Keratinocyte (primary cell): Measurements from ENCODE around the gene MREG. TPM values are rescaled to one million over a fixed set of nuclear protein-coding genes. Genes with fewer than 3 reads are reported as not detected.
A peak's percentile ranks its signal among the peaks of the same experiment; 100 is the strongest.

Experiments used
- DNase-seq: peaks from one replicate; pipeline ENCODE4 v3.0.0-alpha.2; 2011; ENCODE audit warnings: low read depth, missing footprints, low spot score
- FAIRE-seq: peaks from 2 replicates; lab custom pipeline; 2011; peaks lifted over from hg19 to GRCh38; lab: Jason Lieb, UNC
- H2AFZ ChIP-seq: 2 replicates; pipeline ENCODE4 v1.6.0; 2012; ENCODE audit warnings: low read length, control low read depth, inconsistent platforms; ENCODE audit not compliant: control insufficient read depth
- H3K27ac ChIP-seq: 2 replicates; pipeline ENCODE4 v1.5.1; 2011; ENCODE audit warnings: low read length; ENCODE audit not compliant: control insufficient read depth, insufficient read depth
- H3K27me3 ChIP-seq: 3 replicates; pipeline ENCODE4 v1.6.0; 2011; ENCODE audit warnings: low read length; ENCODE audit not compliant: control insufficient read depth, insufficient read depth; ENCODE audit errors: extremely low read depth
- H3K36me3 ChIP-seq, 2 experiments: 2 replicates in 1 of 2; 3 replicates in 1 of 2; pipeline ENCODE4 v1.5.1; 2011; ENCODE audit warnings: low read length in 2 of 2, mild to moderate bottlenecking in 1 of 2; ENCODE audit not compliant: control insufficient read depth in 2 of 2, insufficient read depth in 2 of 2; ENCODE audit errors: extremely low read depth in 1 of 2
- H3K4me1 ChIP-seq: 3 replicates; pipeline ENCODE4 v1.5.1; 2011; ENCODE audit warnings: low read length; ENCODE audit not compliant: control insufficient read depth, insufficient read depth; ENCODE audit errors: extremely low read depth
- H3K4me2 ChIP-seq: 3 replicates; pipeline ENCODE4 v1.6.0; 2011; ENCODE audit warnings: low read depth, low read length; ENCODE audit not compliant: control insufficient read depth, insufficient read depth; ENCODE audit errors: extremely low read depth
- H3K4me3 ChIP-seq, 3 experiments: fragments of 200-600 bp in 1 of 3; sonication (generic) in 1 of 3; 2 replicates in 2 of 3; 3 replicates in 1 of 3; pipeline ENCODE4 v1.5.1; 2011 to 2016; ENCODE audit warnings: low read length in 3 of 3, mild to moderate bottlenecking in 3 of 3, control low read depth in 2 of 3, inconsistent platforms in 1 of 3, low read depth in 1 of 3, mixed read lengths in 1 of 3, mixed run types in 1 of 3, moderate library complexity in 1 of 3; ENCODE audit not compliant: control insufficient read depth in 2 of 3, insufficient read depth in 2 of 3; ENCODE audit errors: extremely low read depth in 1 of 3
- H3K79me2 ChIP-seq: 2 replicates; pipeline ENCODE4 v1.6.0; 2012; ENCODE audit warnings: low read length; ENCODE audit not compliant: control insufficient read depth, insufficient read depth
- H3K9ac ChIP-seq: 3 replicates; pipeline ENCODE4 v1.6.0; 2011; ENCODE audit warnings: low read length; ENCODE audit not compliant: control insufficient read depth, insufficient read depth; ENCODE audit errors: extremely low read depth
- H3K9me1 ChIP-seq: 3 replicates; pipeline ENCODE4 v1.6.0; 2011; ENCODE audit warnings: low read length; ENCODE audit not compliant: control insufficient read depth, insufficient read depth; ENCODE audit errors: extremely low read depth
- H3K9me3 ChIP-seq: 2 replicates; pipeline ENCODE4 v1.5.1; 2012; ENCODE audit warnings: low read depth, low read length; ENCODE audit not compliant: control insufficient read depth
- H4K20me1 ChIP-seq: 3 replicates; pipeline ENCODE4 v1.6.0; 2011; ENCODE audit warnings: low read length; ENCODE audit not compliant: control insufficient read depth, insufficient read depth; ENCODE audit errors: extremely low read depth
- CTCF ChIP-seq, 3 experiments: IDR thresholded peaks in 1 of 3; conservative IDR thresholded peaks in 1 of 3; optimal IDR thresholded peaks in 1 of 3; 2 replicates in 2 of 3; 3 replicates in 1 of 3; pipeline versions ENCODE3 to v1.5.1; 2011; ENCODE audit warnings: low read length in 3 of 3, mild to moderate bottlenecking in 3 of 3, moderate library complexity in 2 of 3, control low read depth in 1 of 3, inconsistent platforms in 1 of 3; ENCODE audit not compliant: insufficient read depth in 2 of 3; ENCODE audit errors: extremely low read depth in 1 of 3
- EZH2 ChIP-seq: IDR thresholded peaks from one replicate; pipeline ENCODE4 v1.6.1; 2012; ENCODE audit warnings: inconsistent platforms, mild to moderate bottlenecking, low read length, moderate library complexity
- dilution Hi-C: fragments of 300-500 bp; cut with MboI; formaldehyde crosslinking; loops from one replicate; pipeline ENCODE4 v1.7.0; 2020; ENCODE audit warnings: low sequenced_read_pairs; ENCODE audit not compliant: extremely low pct_ligation_motif_present
- polyA plus RNA-seq, 5 experiments: library from polyadenylated mRNA; depleted of rRNA in 3 of 5; stranded (reverse) in 3 of 5; stranded (forward) in 1 of 5; unstranded in 1 of 5; fragments of >200 nt; gene quantifications; 1 replicate in 1 of 5; 2 replicates in 3 of 5; 3 replicates in 1 of 5; pipeline versions ENCODE4 v1.2.1 to v1.2.3, GENCODE V29; 2011 to 2012; ENCODE audit warnings: missing spikeins in 2 of 5, low read depth in 1 of 5, low replicate concordance in 1 of 5

The MREG gene
- polyA plus RNA-seq, 1 donor (not counting 4 experiments of a cell fraction or from before 2014, with no cell fraction given): 32.9 TPM

DNA sequence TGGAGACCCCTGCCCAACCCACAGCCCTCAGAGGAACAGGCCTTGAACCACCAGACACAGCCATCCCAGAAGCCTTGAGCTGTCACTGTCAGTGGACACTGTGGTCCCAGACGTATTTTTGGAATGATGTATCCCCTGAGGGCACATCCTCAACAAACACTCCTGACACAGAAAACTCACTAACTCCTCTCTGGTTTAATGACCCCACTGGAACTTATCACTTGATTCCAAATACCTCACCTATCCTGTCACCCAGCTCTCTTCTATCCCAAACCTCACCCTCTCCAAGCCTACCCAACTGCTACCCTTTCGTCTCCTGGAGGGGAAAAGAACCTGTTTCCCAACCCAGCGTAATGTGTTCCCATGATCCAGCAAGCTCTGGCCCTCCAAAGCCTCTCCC, 111.6 kb downstream of the MREG start:
- Histone ChIP-seq H3K36me3 (no peaks in the 10 kb centered on the region), H3K27me3 (no peaks in the 10 kb centered on the region), H3K9ac (no peak overlapping the region), H3K79me2 (no peaks in the 10 kb centered on the region), H3K9me3 (no peaks in the 10 kb centered on the region), H3K4me3 (no peak overlapping the region), H3K9me1 (no peaks in the 10 kb centered on the region), H2AFZ (no peak overlapping the region), H3K4me1 (no peaks in the 10 kb centered on the region), H3K27ac (no peak overlapping the region), H3K4me2 (no peak overlapping the region), H4K20me1 (no peaks in the 10 kb centered on the region)
- DNase-seq (no peak), FAIRE-seq (no peak)
- TF ChIP-seq CTCF (optimal IDR thresholded peaks at IDR 0.05 in 1 of 3, IDR thresholded peaks at IDR 0.05 in 1 of 3, conservative IDR thresholded peaks at IDR 0.05 in 1 of 3; ENCODE audit: extremely low read depth in 1 of 3, insufficient read depth in 2 of 3, low read length in 3 of 3) (no peak), EZH2 (no peak)
- dilution Hi-C loops: no loop called here

GRCh38 chr2:215900843-215901242, 112.5 kb downstream of the MREG start:
- H2AFZ ChIP-seq: no peak overlapping the region
- dilution Hi-C loops: no loop called here
- no peak overlapping the region for H3K9ac ChIP-seq
- no peaks in the 10 kb centered on the region for H3K36me3 ChIP-seq
- H3K27me3 ChIP-seq: no peaks in the 10 kb centered on the region
- H3K27ac ChIP-seq: no peak overlapping the region
- DNase-seq (no peak), FAIRE-seq (no peak)
- peak overlapping the region; percentile 2 for H3K4me2 ChIP-seq
- no peaks in the 10 kb centered on the region for H4K20me1 ChIP-seq
- TF ChIP-seq EZH2 (no peak), CTCF (optimal IDR thresholded peaks at IDR 0.05 in 1 of 3, IDR thresholded peaks at IDR 0.05 in 1 of 3, conservative IDR thresholded peaks at IDR 0.05 in 1 of 3; ENCODE audit: extremely low read depth in 1 of 3, insufficient read depth in 2 of 3, low read length in 3 of 3) (no peak)
- H3K4me3 ChIP-seq: no peak overlapping the region
- H3K4me1 ChIP-seq: no peaks in the 10 kb centered on the region
- H3K79me2 ChIP-seq: no peaks in the 10 kb centered on the region
- no peaks in the 10 kb centered on the region for H3K9me1 ChIP-seq
- no peaks in the 10 kb centered on the region for H3K9me3 ChIP-seq
